ENCODE data around the gene RBM6. TPM values are rescaled to one million over a fixed set of nuclear protein-coding genes. Genes with fewer than 3 reads are reported as not detected.

The RBM6 gene
- total RNA-seq, 1 donor from 2014 or later: 109 TPM

DNA sequence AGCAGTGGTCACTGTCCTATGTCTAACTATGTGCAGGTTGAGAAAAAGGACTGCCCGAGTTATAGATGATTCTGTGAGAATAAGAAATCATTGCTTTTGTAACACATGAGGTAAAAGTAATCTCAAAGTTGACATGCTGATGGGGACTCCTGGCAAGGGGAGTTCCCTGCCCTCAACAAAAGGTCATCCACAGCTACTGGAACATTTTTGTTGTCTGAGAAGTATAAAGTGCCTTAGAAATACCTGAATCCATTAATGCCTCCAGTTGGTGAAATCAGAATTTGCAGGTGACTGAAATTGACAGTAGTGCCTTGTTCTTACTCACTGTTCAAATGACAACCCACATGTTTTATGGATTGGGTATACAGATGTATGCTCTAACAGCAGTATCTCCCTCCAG is 105.0 kb downstream of the RBM6 start:
- TF ChIP-seq, protein P1, sequence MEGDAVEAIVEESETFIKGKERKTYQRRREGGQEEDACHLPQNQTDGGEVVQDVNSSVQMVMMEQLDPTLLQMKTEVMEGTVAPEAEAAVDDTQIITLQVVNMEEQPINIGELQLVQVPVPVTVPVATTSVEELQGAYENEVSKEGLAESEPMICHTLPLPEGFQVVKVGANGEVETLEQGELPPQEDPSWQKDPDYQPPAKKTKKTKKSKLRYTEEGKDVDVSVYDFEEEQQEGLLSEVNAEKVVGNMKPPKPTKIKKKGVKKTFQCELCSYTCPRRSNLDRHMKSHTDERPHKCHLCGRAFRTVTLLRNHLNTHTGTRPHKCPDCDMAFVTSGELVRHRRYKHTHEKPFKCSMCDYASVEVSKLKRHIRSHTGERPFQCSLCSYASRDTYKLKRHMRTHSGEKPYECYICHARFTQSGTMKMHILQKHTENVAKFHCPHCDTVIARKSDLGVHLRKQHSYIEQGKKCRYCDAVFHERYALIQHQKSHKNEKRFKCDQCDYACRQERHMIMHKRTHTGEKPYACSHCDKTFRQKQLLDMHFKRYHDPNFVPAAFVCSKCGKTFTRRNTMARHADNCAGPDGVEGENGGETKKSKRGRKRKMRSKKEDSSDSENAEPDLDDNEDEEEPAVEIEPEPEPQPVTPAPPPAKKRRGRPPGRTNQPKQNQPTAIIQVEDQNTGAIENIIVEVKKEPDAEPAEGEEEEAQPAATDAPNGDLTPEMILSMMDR (conservative IDR thresholded peaks at IDR 0.05): no peak
- H3K27me3 Mint-ChIP-seq: no peaks in the 10 kb centered on the region
- H3K9me3 Mint-ChIP-seq: no peaks in the 10 kb centered on the region
- no peak for DNase-seq (ENCODE audit: extremely low spot score, unreplicated experiment)
- peaks cover 16% of the 10 kb centered on the region for H3K4me1 Mint-ChIP-seq (ENCODE audit: unreplicated experiment)
- H3K4me3 Mint-ChIP-seq: no peak overlapping the region
- H3K36me3 Mint-ChIP-seq: peaks cover 16% of the 10 kb centered on the region
- H3K27ac Mint-ChIP-seq: no peak overlapping the region

DNA sequence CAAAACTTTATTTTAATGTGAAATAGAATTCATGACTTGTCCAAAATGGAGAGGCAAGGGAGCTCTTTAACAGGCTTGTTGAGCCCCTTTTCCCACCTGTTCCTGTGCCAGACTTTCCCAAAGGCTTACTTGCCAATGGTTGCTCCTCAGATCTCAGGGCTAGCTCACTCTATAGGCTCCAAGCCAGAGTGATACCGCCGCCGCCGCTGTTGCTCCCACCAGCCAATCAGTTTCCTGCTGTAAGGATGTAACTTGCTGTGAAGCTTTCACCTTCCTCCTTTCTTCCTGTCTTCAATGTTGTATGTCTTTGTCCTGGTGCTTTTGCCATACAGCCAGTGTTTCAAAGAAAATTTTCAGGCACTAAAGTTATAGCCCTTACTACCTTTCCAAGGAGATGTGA is 107.5 kb downstream of the RBM6 start:
- TF ChIP-seq, protein P1 (conservative IDR thresholded peaks at IDR 0.05): no peak
- Mint-ChIP-seq H3K27me3 (no peaks in the 10 kb centered on the region), H3K4me1 (ENCODE audit: unreplicated experiment) (peaks cover 21% of the 10 kb centered on the region), H3K27ac (no peak overlapping the region), H3K4me3 (no peak overlapping the region), H3K9me3 (no peaks in the 10 kb centered on the region), H3K36me3 (peaks cover 23% of the 10 kb centered on the region)
- no peak for DNase-seq (ENCODE audit: extremely low spot score, unreplicated experiment)

DNA sequence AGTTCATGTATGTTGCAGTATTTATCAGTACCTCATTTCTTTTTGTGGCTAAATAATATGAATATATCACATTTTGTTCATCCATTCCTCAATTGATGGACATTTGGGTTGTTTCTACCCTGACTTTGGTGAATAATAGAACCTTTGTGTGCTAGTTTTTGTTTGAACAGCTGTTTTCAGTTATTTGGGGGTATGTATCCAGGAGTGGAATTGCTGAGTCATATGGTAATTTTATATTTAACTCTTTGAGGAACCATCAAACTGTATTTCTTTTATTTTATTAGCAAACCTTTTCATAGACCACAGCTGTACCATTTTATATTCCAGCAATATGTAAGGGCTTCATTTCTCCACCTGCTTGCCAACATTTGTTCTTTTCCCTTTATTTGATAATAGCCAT is 110.4 kb downstream of the RBM6 start:
- H3K4me1 Mint-ChIP-seq (ENCODE audit: unreplicated experiment): peaks cover 21% of the 10 kb centered on the region
- H3K27ac Mint-ChIP-seq: peak overlapping the region; percentile 1
- H3K9me3 Mint-ChIP-seq: no peaks in the 10 kb centered on the region
- TF ChIP-seq, protein P1 (conservative IDR thresholded peaks at IDR 0.05): no peak
- H3K36me3 Mint-ChIP-seq: peaks cover 30% of the 10 kb centered on the region
- no peak overlapping the region for H3K4me3 Mint-ChIP-seq
- no peaks in the 10 kb centered on the region for H3K27me3 Mint-ChIP-seq
- no peak for DNase-seq (ENCODE audit: extremely low spot score, unreplicated experiment)

DNA sequence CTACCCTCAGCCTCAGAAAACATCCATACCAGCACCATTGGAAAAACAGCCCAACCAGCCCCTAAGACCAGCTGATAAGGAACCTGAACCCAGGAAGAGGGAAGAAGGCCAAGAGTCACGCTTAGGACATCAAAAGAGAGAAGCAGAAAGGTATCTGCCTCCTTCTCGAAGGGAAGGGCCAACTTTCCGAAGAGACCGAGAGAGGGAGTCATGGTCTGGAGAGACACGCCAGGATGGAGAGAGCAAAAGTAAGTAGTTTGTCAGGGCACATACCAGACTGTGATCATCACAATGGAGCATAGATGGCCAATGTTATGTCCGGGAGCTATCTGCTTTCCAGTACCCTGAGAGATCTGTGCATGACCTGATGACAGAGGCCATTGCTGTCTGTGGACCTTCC is 117.8 kb downstream of the RBM6 start:
- no peaks in the 10 kb centered on the region for H3K4me1 Mint-ChIP-seq (ENCODE audit: unreplicated experiment)
- DNase-seq (ENCODE audit: extremely low spot score, unreplicated experiment): no peak
- no peak overlapping the region for H3K4me3 Mint-ChIP-seq
- TF ChIP-seq, protein P1 (conservative IDR thresholded peaks at IDR 0.05): no peak
- H3K27ac Mint-ChIP-seq: no peak overlapping the region
- H3K27me3 Mint-ChIP-seq: no peaks in the 10 kb centered on the region
- H3K9me3 Mint-ChIP-seq: no peaks in the 10 kb centered on the region
- peaks cover 50% of the 10 kb centered on the region for H3K36me3 Mint-ChIP-seq

DNA sequence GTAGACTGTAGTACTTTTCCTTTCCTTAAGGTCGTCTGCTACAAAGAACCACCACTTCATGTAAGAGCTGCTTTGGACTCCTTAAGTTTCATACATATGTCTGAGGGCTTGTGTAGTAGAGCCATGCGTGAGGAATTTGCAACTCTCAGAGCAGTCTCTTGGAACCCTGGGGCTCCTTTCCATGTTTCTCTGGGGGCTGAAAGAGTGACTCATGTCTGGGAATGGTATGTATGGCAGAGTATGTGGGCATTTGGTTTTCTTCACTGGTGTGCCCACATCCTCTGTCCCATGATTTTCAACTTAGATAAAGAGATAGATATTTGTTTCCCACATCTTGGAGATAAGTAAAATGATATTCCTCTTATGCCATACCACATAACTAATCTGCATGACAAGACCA is 128.2 kb downstream of the RBM6 start:
- H3K36me3 Mint-ChIP-seq: peaks cover 34% of the 10 kb centered on the region
- H3K27ac Mint-ChIP-seq: no peak overlapping the region
- no peak overlapping the region for H3K4me3 Mint-ChIP-seq
- no peaks in the 10 kb centered on the region for H3K9me3 Mint-ChIP-seq
- no peaks in the 10 kb centered on the region for H3K4me1 Mint-ChIP-seq (ENCODE audit: unreplicated experiment)
- DNase-seq (ENCODE audit: extremely low spot score, unreplicated experiment): no peak
- TF ChIP-seq, protein P1 (conservative IDR thresholded peaks at IDR 0.05): no peak
- no peaks in the 10 kb centered on the region for H3K27me3 Mint-ChIP-seq

DNA sequence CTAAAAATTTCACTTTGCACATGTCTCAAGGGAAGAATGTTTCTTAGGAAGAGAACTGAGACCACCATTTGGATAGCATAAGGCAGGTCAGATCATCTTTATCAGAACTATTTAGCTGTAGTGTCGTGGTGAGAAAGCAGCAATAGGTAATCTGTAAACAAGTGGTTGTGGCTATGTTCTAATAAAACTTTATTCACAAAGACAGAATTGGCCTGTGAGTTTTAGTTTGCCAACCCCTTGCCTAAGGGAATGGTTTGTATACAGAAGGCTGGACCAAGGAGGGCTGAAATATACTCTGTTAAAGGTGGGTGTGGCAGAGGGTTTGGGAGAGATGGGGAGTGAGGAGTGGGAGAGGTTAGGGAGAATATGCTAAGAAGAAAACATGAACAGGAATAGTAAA is 138.1 kb downstream of the RBM6 start:
- peak overlapping the region; percentile 1 for H3K27ac Mint-ChIP-seq
- H3K27me3 Mint-ChIP-seq: no peaks in the 10 kb centered on the region
- no peak overlapping the region for H3K4me3 Mint-ChIP-seq
- TF ChIP-seq, protein P1 (conservative IDR thresholded peaks at IDR 0.05): no peak
- H3K36me3 Mint-ChIP-seq: peaks cover 22% of the 10 kb centered on the region
- H3K9me3 Mint-ChIP-seq: no peaks in the 10 kb centered on the region
- no peak for DNase-seq (ENCODE audit: extremely low spot score, unreplicated experiment)
- no peaks in the 10 kb centered on the region for H3K4me1 Mint-ChIP-seq (ENCODE audit: unreplicated experiment)

Data from type B pancreatic cell (in vitro differentiated cells).